Testis (tissue), 3 donors: Measurements from ENCODE around the gene ARID5B. TPM values are rescaled to one million over a fixed set of nuclear protein-coding genes. Genes with fewer than 3 reads are reported as not detected.

ENCODE experiments used
- DNase-seq: peaks from one replicate; pipeline ENCODE4 v3.0.0-alpha.2; 2019
- H3K27ac ChIP-seq, 2 donors: fragments of 200-600 bp; sonication (generic); one replicate each; pipeline ENCODE4 v1.5.1; 2019
- H3K27me3 ChIP-seq: fragments of 200-600 bp; sonication (generic); one replicate; pipeline ENCODE4 v1.5.1; 2019
- H3K36me3 ChIP-seq: fragments of 200-600 bp; sonication (generic); one replicate; pipeline ENCODE4 v1.5.1; 2017; ENCODE audit warnings: low read depth; ENCODE audit errors: missing control alignments
- H3K4me1 ChIP-seq: fragments of 200-600 bp; sonication (generic); one replicate; pipeline ENCODE4 v1.5.1; 2019
- H3K4me3 ChIP-seq, 2 donors: fragments of 200-600 bp; sonication (generic); one replicate each; pipeline ENCODE4 v1.5.1; 2017 to 2019
- H3K9me3 ChIP-seq: fragments of 200-600 bp; sonication (generic); one replicate; pipeline ENCODE4 v1.5.1; 2017
- POLR2A ChIP-seq: fragments of 450-650 bp; IDR thresholded peaks from one replicate; pipeline ENCODE4 v1.6.1; 2017; ENCODE audit warnings: antibody characterized with exemption, mild to moderate bottlenecking, moderate library complexity
- WGBS, 2 donors: methylation state at CpG; one replicate each; pipeline ENCODE4 v1.1.5; 2018; 5-methylcytosine and 5-hydroxymethylcytosine counted together
- intact Hi-C: fragments of 100-400 bp; cut with DNase I; formaldehyde crosslinking; loops from one replicate; pipeline ENCODE4 v1.15.1; 2023; ENCODE audit warnings: low total_unique reads
- polyA plus RNA-seq: library from polyadenylated mRNA; stranded (reverse); fragments of 350-450 nt; fragmentation: Illumina TruSeq; extraction: RNeasy Lipid Tissue Mini Kit (QIAGEN cat#74804); gene quantifications from one replicate; pipeline ENCODE4 v1.2.3, GENCODE V29; 2014; ENCODE audit warnings: low read depth, low replicate concordance; ENCODE audit not compliant: insufficient read depth
- total RNA-seq, 2 donors: library from RNA; depleted of rRNA; stranded (reverse); fragments of >200 nt; gene quantifications; one replicate each; pipeline ENCODE4 v1.2.3, GENCODE V29; 2016
- TF ChIP-seq, protein P1 (sequence below), 3 experiments: fragments of 450-650 bp in 2 of 3; fragments of 200-600 bp in 1 of 3; sonication (generic) in 1 of 3; IDR thresholded peaks; one replicate each; pipeline ENCODE4 v1.5.1; 2016 to 2019; ENCODE audit warnings: antibody characterized with exemption in 3 of 3, mild to moderate bottlenecking in 2 of 3, moderate library complexity in 1 of 3

Gene ARID5B
- total and polyA plus RNA-seq, 3 donors from 2014 or later, result 14.3 to 73.6 (median 52.1) TPM

GRCh38 chr10:62103857-62104256, 202.4 kb downstream of the ARID5B start:
- no peak overlapping the region for H3K4me3 ChIP-seq
- H3K36me3 ChIP-seq, result no peaks in the 10 kb centered on the region
- H3K27me3 ChIP-seq, result no peaks in the 10 kb centered on the region
- intact Hi-C loops, result no loop called here
- TF ChIP-seq, protein P1, sequence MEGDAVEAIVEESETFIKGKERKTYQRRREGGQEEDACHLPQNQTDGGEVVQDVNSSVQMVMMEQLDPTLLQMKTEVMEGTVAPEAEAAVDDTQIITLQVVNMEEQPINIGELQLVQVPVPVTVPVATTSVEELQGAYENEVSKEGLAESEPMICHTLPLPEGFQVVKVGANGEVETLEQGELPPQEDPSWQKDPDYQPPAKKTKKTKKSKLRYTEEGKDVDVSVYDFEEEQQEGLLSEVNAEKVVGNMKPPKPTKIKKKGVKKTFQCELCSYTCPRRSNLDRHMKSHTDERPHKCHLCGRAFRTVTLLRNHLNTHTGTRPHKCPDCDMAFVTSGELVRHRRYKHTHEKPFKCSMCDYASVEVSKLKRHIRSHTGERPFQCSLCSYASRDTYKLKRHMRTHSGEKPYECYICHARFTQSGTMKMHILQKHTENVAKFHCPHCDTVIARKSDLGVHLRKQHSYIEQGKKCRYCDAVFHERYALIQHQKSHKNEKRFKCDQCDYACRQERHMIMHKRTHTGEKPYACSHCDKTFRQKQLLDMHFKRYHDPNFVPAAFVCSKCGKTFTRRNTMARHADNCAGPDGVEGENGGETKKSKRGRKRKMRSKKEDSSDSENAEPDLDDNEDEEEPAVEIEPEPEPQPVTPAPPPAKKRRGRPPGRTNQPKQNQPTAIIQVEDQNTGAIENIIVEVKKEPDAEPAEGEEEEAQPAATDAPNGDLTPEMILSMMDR (IDR thresholded peaks at IDR 0.05), result no peak
- no peak for TF ChIP-seq POLR2A
- 66 to 75% methylated on average over 9 of the region's 9 CpGs for WGBS, 2 donors
- H3K27ac ChIP-seq, result no peak overlapping the region
- no peaks in the 10 kb centered on the region for H3K9me3 ChIP-seq
- no peak for DNase-seq
- H3K4me1 ChIP-seq, result no peaks in the 10 kb centered on the region

DNA sequence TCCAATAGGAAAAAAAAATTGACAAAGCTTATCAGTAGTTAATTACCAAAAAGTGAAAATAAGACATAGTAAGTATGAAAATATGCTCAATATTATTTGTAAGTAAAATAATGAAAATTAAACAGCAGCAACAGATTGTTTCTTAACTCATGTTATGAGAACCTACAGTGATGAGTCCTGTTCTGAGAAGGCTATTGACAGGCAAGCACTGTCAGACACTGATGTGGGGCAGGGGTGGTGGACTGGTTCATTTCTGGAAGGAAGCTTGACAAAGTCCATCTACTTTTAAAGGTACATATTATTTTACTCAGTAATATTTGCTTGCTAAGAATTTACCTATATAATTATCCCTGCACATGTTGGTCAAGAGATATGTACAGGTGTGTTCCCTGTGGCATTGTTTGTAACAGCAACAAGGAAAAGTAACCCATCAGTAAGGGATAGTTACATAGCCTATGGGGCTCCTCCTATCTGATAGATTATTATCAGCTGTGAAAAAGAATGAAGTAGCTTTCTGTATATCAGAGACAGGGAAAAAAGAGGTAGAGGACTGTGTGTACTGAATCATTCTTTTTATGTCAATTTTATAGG, 205.5 kb downstream of the ARID5B start:
- H3K9me3 ChIP-seq, result no peaks in the 10 kb centered on the region

DNA sequence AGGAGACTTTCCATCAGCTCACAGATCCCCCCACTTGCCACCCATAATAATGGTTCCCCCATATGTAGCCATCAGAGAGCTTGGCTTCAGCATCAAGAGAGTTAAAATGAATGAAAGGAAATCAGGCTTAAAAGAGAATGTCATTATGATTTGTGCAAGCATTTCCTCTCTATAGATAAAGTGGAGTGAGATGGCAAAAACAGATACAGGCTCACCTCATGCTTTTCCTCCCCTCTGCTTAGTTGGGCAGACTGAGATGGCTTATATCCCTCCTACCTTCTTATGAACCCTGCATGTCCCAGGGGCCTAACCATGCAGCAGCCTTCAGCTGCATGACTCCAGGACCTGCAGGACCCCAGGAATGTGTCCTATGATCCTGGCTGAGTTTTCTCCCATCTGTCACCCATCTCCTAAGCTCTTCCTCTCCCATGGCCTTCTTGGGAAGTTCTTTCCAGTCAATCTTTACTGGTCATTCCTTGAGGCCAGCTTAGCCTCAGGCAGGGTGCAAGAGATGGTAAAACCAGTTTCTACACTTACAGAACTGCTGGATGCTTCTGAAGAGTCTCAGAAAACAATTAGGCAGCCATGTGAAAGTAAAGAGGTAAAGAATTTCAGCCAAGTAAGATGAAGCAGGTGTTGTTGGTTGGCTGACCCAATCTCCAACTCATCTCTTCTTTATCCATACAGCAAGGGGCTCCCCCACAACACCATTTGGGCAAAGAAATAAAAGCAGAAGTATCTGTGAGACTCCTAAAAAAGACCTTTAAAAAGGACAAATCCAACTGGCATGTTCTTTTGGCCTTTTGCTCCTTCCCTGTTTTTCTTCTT, 207.5 kb downstream of the ARID5B start:
- no peak for TF ChIP-seq POLR2A
- TF ChIP-seq, protein P1 (IDR thresholded peaks at IDR 0.05), result no peak
- Histone ChIP-seq H3K27me3 (no peaks in the 10 kb centered on the region), H3K4me3 (no peak overlapping the region), H3K27ac (no peak overlapping the region), H3K4me1 (no peaks in the 10 kb centered on the region), H3K9me3 (no peaks in the 10 kb centered on the region), H3K36me3 (no peaks in the 10 kb centered on the region)
- intact Hi-C loops, result no loop called here
- DNase-seq, result no peak

More for the DNA sequence above, 205.5 kb downstream of the ARID5B start:
- no peak overlapping the region for H3K27ac ChIP-seq
- H3K27me3 ChIP-seq, result no peaks in the 10 kb centered on the region
- intact Hi-C loops, result no loop called here
- no peak overlapping the region for H3K4me3 ChIP-seq
- DNase-seq, result no peak
- H3K36me3 ChIP-seq, result no peaks in the 10 kb centered on the region
- H3K4me1 ChIP-seq, result no peaks in the 10 kb centered on the region
- TF ChIP-seq, protein P1 (IDR thresholded peaks at IDR 0.05), result no peak
- no peak for TF ChIP-seq POLR2A

DNA sequence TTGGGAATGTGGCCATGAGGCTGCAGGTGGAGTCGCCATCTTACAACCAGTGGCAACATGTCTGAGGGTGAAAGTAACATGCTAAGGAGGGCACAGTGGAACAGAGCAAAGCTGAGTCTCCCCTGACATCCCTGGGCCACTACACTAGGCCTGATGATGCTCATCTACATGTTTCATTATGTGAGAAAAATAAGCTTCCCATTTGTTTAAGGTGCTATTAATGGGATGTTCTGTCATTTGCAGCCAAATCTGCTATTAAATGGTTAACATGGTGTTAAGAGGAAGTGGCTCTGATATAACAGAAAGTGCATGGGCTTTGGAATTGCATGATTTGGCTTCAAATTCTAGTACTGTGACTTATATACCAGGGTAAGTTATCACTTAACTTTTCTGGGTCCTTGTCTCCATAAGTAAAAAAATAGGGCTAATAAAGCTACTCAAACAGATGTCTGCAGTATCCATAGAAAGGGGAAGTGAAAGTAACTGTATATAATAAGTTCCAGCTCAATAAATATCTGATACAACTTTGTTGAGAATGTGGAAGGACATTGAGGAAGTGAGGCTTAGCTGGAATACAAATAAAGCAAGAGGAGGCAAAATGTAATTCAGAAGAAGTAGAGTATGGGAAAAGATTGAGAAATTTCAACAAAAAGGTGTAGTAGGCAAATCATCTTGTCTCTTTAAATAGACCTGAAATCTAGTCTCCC, 208.2 kb downstream of the ARID5B start:
- Histone ChIP-seq H3K27me3 (no peaks in the 10 kb centered on the region), H3K36me3 (no peaks in the 10 kb centered on the region), H3K4me3 (no peak overlapping the region), H3K9me3 (no peaks in the 10 kb centered on the region), H3K27ac (no peak overlapping the region), H3K4me1 (no peaks in the 10 kb centered on the region)
- TF ChIP-seq, protein P1 (IDR thresholded peaks at IDR 0.05), result no peak
- TF ChIP-seq POLR2A, result no peak
- 77 to 92% methylated on average over 1 of the region's 1 CpG for WGBS, 2 donors
- DNase-seq, result no peak
- intact Hi-C loops, result no loop called here
